ENCODE results near the gene HAPLN2. TPM values are rescaled to one million over a fixed set of nuclear protein-coding genes. Genes with fewer than 3 reads are reported as not detected.

The HAPLN2 gene
- total and polyA plus RNA-seq, 2 of the 8 experiments (the other 6 are each of a cell fraction or from before 2014, with no cell fraction given), result 0.19 to 0.51 TPM

DNA sequence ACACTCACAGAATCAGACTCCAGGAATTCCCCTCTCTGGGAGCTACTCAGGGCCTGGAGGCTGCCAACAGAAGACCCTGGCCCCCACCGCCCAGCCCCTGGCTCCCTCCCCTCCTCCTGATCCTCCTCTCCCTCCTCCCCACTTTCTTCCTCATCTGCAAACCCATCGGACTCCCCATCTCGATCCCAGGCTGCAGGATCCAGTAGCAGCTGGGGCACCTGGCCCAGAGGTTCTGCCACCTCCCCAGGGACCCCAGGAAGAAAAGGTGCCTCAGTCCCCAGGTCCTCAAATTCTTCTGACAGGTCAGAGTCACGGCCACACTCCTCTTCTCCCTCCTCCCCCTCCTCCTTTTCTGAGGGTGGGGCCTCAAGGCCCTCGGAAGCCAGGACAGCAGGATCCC is 50.6 kb downstream of the HAPLN2 start:
- Histone ChIP-seq H2BK5ac (ENCODE audit: low read depth, low read length) (peak overlapping the region; percentile 92; the same call in 1 of the 2 replicates), H2BK120ac (replicated peaks; ENCODE audit: low read depth, low read length) (no peak overlapping the region), H3K27me3 (replicated peaks in 1 of 4; ENCODE audit: control insufficient read depth in 3 of 4, extremely low read depth in 1 of 4, insufficient read depth in 3 of 4, low read length in 3 of 4) (no peaks in the 10 kb centered on the region), H3K36me3 (ENCODE audit: control insufficient read depth in 2 of 4, insufficient read depth in 4 of 4, low read length in 3 of 4) (peaks cover 4 to 28% (median 12%) of the 10 kb centered on the region in 4 experiments; a peak in 7 of 8 replicates), H2AK5ac (ENCODE audit: low read depth, low read length) (peak overlapping the region; percentile 75), H3K23me2 (ENCODE audit: low read depth, low read length) (peaks cover 5% of the 10 kb centered on the region), H3K23ac (ENCODE audit: insufficient read length) (no peak overlapping the region), H3K9me3 (ENCODE audit: insufficient read depth in 2 of 2, low read depth in 1 of 2, low read length in 1 of 2) (no peaks in the 10 kb centered on the region), H3K4ac (replicated peaks; ENCODE audit: insufficient read length, low read depth, low read length) (no peak overlapping the region), H3K4me3 (ENCODE audit: extremely low read depth in 1 of 4, insufficient read depth in 2 of 4, low read depth in 3 of 4, low read length in 4 of 4) (peak overlapping the region in 1 of 4 experiments; percentile 8; a peak in 1 of 8 replicates), H4K20me1 (replicated peaks in 1 of 2; ENCODE audit: control insufficient read depth in 1 of 2, insufficient read depth in 2 of 2, low read length in 2 of 2) (peaks cover 1 to 4% of the 10 kb centered on the region in 2 experiments), H2BK15ac (ENCODE audit: low read length) (peak overlapping the region; percentile 46; the same call in 1 of the 2 replicates), H4K8ac (ENCODE audit: extremely low read depth, insufficient read depth, low read length) (no peak overlapping the region), H4K91ac (replicated peaks; ENCODE audit: insufficient read length, low read length) (no peak overlapping the region), H3K18ac (ENCODE audit: extremely low read depth, low read length) (peak overlapping the region; percentile 33), H3K4me1 (replicated peaks in 1 of 4; ENCODE audit: control insufficient read depth in 3 of 4, insufficient read depth in 4 of 4, low read length in 3 of 4) (peaks cover 4 to 64% (median 54%) of the 10 kb centered on the region in 4 experiments), H3K79me2 (ENCODE audit: control insufficient read depth in 1 of 2, insufficient read depth in 2 of 2, low read length in 2 of 2) (peaks cover 0 to 20% of the 10 kb centered on the region in 2 experiments; a peak in 2 of 4 replicates), H2BK12ac (ENCODE audit: low read depth, low read length) (peak overlapping the region; percentile 88; the same call in 1 of the 2 replicates), H3K9ac (replicated peaks in 1 of 4; ENCODE audit: extremely low read depth in 1 of 4, low read depth in 3 of 4, low read length in 3 of 4) (no peak overlapping the region; a peak in 1 of 7 replicates), H2AFZ (ENCODE audit: low read length) (no peak overlapping the region), H3K56ac (replicated peaks; ENCODE audit: insufficient read length, low read depth, low read length) (no peak overlapping the region), H4K5ac (ENCODE audit: insufficient read length, low read depth, low read length) (no peak overlapping the region), H3K14ac (ENCODE audit: insufficient read length) (no peak overlapping the region), H3K4me2 (ENCODE audit: insufficient read depth in 1 of 2, low read depth in 2 of 2, low read length in 2 of 2) (peak overlapping the region in 1 of 2 experiments; percentile 53; a peak in 2 of 4 replicates), H2BK20ac (ENCODE audit: low read length) (no peak overlapping the region), H3K79me1 (ENCODE audit: low read depth, low read length) (peaks cover 7% of the 10 kb centered on the region; the same call in 1 of the 2 replicates), H3K27ac (ENCODE audit: low read depth, low read length) (no peak overlapping the region)
- ChIA-PET CTCF (ENCODE audit: partially characterized antibody) (interaction anchor here (1.2 to 66.0 kb wide), 6 partner anchors 9 to 44 kb away, joined by 3 to 4284 read pairs (median 7); partner anchors contain the start of genes CRABP2, ISG20L2, METTL25B and NES), POLR2A (ENCODE audit: partially characterized antibody) (interaction anchor here (0.6 to 13.8 kb wide), 6 partner anchors 6 to 44 kb away, joined by 3 to 419 read pairs (median 4); partner anchors contain the start of gene CRABP2)
- 57% methylated on average over 4 of the region's 5 CpGs; no CpG with 5 or more reads in 1 of the 2 experiments for WGBS, 2 experiments (ENCODE audit: extremely low coverage in 1 of 2, insufficient coverage in 1 of 2, insufficient read length in 1 of 2, insufficient replicate concordance in 2 of 2, low coverage in 1 of 2, low lambda C conversion rate in 2 of 2, missing lambda C conversion rate in 1 of 2)
- no peak for FAIRE-seq
- DNase-seq (ENCODE audit: low read depth in 1 of 2, low spot score in 2 of 2), result no peak
- TF ChIP-seq, protein P1, sequence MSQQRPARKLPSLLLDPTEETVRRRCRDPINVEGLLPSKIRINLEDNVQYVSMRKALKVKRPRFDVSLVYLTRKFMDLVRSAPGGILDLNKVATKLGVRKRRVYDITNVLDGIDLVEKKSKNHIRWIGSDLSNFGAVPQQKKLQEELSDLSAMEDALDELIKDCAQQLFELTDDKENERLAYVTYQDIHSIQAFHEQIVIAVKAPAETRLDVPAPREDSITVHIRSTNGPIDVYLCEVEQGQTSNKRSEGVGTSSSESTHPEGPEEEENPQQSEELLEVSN (IDR thresholded peaks at IDR 0.05), result no peak
- no peak for TF ChIP-seq TAF1 (IDR thresholded peaks at IDR 0.05; ENCODE audit: low read depth, low read length)
- TF ChIP-seq NANOG (IDR thresholded peaks at IDR 0.05; ENCODE audit: insufficient read depth, low read depth, low read length, poor library complexity, severe bottlenecking), result no peak
- no peak for TF ChIP-seq SP1 (IDR thresholded peaks at IDR 0.05; ENCODE audit: low read depth, low read length)
- TF ChIP-seq KDM4A (IDR thresholded peaks at IDR 0.05; ENCODE audit: low read depth, low read length, severe bottlenecking), result no peak
- TF ChIP-seq BRCA1 (IDR thresholded peaks at IDR 0.05; ENCODE audit: low read depth, low read length), result no peak
- TF ChIP-seq HDAC6 (IDR thresholded peaks at IDR 0.05; ENCODE audit: low read depth, low read length), result no peak
- no peak for TF ChIP-seq RNF2 (IDR thresholded peaks at IDR 0.05; ENCODE audit: borderline replicate concordance, low read depth, low read length, missing control alignments, poor library complexity, severe bottlenecking)
- TF ChIP-seq EZH2 (IDR thresholded peaks at IDR 0.05; ENCODE audit: low read depth, low read length, severe bottlenecking), result no peak
- no peak for TF ChIP-seq RXRA (IDR thresholded peaks at IDR 0.05; ENCODE audit: insufficient read depth, low read depth, low read length)
- no peak for TF ChIP-seq EP300 (IDR thresholded peaks at IDR 0.05; ENCODE audit: borderline replicate concordance in 1 of 2, low read depth in 2 of 2, low read length in 2 of 2)

Data from H1 (cell line).